Psoas muscle (tissue), 8 donors: ENCODE data around the gene SRD5A3. TPM values are rescaled to one million over a fixed set of nuclear protein-coding genes. Genes with fewer than 3 reads are reported as not detected.

ENCODE experiments used
- ATAC-seq, 4 donors: fragments of 200-7000 bp; cut with Tn5 transposase; one replicate each; pipeline ENCODE4 v1.9.1; 2020; ENCODE audit warnings: moderate library complexity in 3 of 4, mild to moderate bottlenecking in 2 of 4
- DNase-seq, 2 donors: peaks; one replicate each; pipeline ENCODE4 v3.0.0-alpha.2; 2020
- H3K27ac ChIP-seq: fragments of 200-600 bp; one replicate; pipeline ENCODE4 v1.8.0; 2022
- H3K27me3 ChIP-seq, 3 donors: fragments of 200-600 bp in 1 of 3; one replicate each; pipeline versions ENCODE4 v1.6.1 to v1.8.0; 2013 to 2022; ENCODE audit warnings: low read length in 2 of 3, mild to moderate bottlenecking in 2 of 3, moderate library complexity in 1 of 3; ENCODE audit not compliant: insufficient read depth in 3 of 3
- H3K36me3 ChIP-seq, 2 donors: fragments of 200-600 bp in 1 of 2; one replicate each; pipeline versions ENCODE4 v1.6.1 to v1.8.0; 2013 to 2022; ENCODE audit warnings: low read depth in 1 of 2, mild to moderate bottlenecking in 1 of 2, moderate library complexity in 1 of 2; ENCODE audit not compliant: insufficient read depth in 1 of 2
- H3K4me1 ChIP-seq: fragments of 200-600 bp; one replicate; pipeline ENCODE4 v1.8.0; 2022
- H3K4me3 ChIP-seq: fragments of 200-600 bp; one replicate; pipeline ENCODE4 v1.8.0; 2022; ENCODE audit warnings: mild to moderate bottlenecking
- H3K9me3 ChIP-seq: fragments of 200-600 bp; one replicate; pipeline ENCODE4 v1.8.0; 2022
- WGBS, 3 donors: extraction: QIAGEN DNeasy Blood & Tissue Kit; methylation state at CpG; one replicate each; pipeline versions ENCODE4 v1.1.6 to v1.1.7; 2013; 5-methylcytosine and 5-hydroxymethylcytosine counted together
- intact Hi-C, 2 donors: fragments of 100-400 bp; cut with DNase I; formaldehyde crosslinking; loops; one replicate each; pipeline versions ENCODE4 v1.11.0 to v1.14.2; 2022
- polyA plus RNA-seq, 3 donors: library from polyadenylated mRNA; stranded (reverse); fragments of 200-250 nt; gene quantifications; one replicate each; pipeline ENCODE4 v1.2.3, GENCODE V29; 2013
- total RNA-seq, 4 donors: library from RNA; stranded (reverse); fragmentation: NEBNext Ultra II Directional in 2 of 4; extraction: Animal tissue kit (Norgen Biotek cat#: 25700) in 2 of 4; gene quantifications; one replicate each; pipeline versions ENCODE4 v1.2.1 to v1.2.4, GENCODE V29; 2021 to 2023
- TF ChIP-seq, protein P1 (sequence below): fragments of 200-600 bp; IDR thresholded peaks from one replicate; pipeline ENCODE4 v1.8.0; 2022; ENCODE audit warnings: antibody characterized with exemption
- donor health status: healthy with polysubstance abuse.
- donor health status: DM: no; HTN: no; CAD: no; lungs with moderate emphysema.
- donor health status: Bipolar disorder and iron deficiency.
- donor health status: healthy.
- donor health status: DM: yes; HTN: yes; CAD: no.
- donor health status: DM: no; HTN: no; CAD: no.
- donor health status: DM: no; HTN: no; CAD: no.
- donor health status: DM: yes; HTN: yes; CAD: no.

SRD5A3 gene
- total and polyA plus RNA-seq, 7 donors: 2.1 to 8.6 (median 4.0) TPM

DNA sequence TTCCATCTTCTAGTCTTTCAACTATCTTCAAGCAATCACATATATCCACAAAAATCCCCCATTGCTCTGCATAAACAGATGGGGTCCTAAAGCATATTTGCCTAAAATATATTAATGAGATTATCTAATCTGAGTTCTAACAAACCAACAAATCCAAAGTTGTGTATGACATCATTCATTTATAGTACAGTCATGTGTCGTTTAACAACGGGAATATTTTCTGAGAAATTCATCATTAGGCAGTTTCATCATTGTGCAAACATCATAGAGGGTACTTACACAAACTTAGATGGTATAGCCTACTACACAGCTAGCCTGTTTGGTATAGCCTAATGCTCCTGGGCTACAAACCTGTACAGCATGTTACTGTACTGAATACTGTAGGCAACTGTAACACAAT, 38.0 kb upstream of the SRD5A3 start:
- DNase-seq (no peak), ATAC-seq (no peak)
- no peaks in the 10 kb centered on the region for H3K36me3 ChIP-seq
- intact Hi-C loops: no loop called here
- TF ChIP-seq, protein P1, sequence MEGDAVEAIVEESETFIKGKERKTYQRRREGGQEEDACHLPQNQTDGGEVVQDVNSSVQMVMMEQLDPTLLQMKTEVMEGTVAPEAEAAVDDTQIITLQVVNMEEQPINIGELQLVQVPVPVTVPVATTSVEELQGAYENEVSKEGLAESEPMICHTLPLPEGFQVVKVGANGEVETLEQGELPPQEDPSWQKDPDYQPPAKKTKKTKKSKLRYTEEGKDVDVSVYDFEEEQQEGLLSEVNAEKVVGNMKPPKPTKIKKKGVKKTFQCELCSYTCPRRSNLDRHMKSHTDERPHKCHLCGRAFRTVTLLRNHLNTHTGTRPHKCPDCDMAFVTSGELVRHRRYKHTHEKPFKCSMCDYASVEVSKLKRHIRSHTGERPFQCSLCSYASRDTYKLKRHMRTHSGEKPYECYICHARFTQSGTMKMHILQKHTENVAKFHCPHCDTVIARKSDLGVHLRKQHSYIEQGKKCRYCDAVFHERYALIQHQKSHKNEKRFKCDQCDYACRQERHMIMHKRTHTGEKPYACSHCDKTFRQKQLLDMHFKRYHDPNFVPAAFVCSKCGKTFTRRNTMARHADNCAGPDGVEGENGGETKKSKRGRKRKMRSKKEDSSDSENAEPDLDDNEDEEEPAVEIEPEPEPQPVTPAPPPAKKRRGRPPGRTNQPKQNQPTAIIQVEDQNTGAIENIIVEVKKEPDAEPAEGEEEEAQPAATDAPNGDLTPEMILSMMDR: no peak
- H3K9me3 ChIP-seq: no peaks in the 10 kb centered on the region
- no peaks in the 10 kb centered on the region for H3K27me3 ChIP-seq
- H3K4me1 ChIP-seq: no peaks in the 10 kb centered on the region
- no peak overlapping the region for H3K4me3 ChIP-seq
- no peak overlapping the region for H3K27ac ChIP-seq
- 89 to 94% (median 91%) methylated on average over 2 of the region's 2 CpGs for WGBS, 3 donors

DNA sequence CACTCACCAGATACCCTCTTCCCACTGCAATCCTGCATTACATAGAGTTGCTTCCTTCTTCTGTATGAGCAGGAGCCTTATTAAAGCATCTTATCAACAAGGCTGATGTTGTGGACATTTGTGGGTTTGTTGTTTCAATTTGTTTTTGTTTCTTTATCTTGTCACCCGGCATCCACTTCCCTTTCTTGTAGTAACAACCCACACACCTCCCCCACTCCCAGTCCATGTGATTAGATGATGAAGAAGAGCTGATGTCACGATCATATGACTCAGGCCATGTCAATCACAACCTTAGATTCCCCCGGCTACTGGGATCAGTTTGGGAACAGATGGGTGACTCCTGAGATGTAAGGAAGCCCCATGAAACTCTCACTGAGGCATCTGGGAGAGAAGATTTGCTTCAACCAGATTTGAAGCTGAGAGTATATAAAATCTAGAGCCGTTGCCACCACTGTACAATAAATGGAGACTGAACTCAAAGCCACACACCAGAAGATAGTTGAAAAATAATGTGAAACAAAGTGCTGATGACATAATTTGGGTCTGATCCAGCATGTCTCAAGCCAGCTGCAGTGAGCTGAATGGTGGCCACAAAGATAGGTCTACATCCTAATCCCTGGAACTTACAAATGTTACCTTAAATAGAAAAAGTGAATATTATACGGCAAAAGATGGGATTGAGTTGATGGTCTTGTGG, 34.1 kb upstream of the SRD5A3 start:
- H3K27ac ChIP-seq: no peak overlapping the region
- H3K4me3 ChIP-seq: no peak overlapping the region
- TF ChIP-seq, protein P1: no peak
- ATAC-seq (peak in 1 of 4 donors; percentile 36), DNase-seq (no peak)
- no peaks in the 10 kb centered on the region for H3K27me3 ChIP-seq
- H3K36me3 ChIP-seq: no peaks in the 10 kb centered on the region
- no peaks in the 10 kb centered on the region for H3K9me3 ChIP-seq
- WGBS, 3 donors: 52 to 57% (median 55%) methylated on average over 5 of the region's 5 CpGs
- intact Hi-C loops: loop anchor here in 1 of 2 donors (10.0 kb wide), 1 partner anchor 423 kb away; no protein-coding TSS in a partner anchor
- H3K4me1 ChIP-seq: no peaks in the 10 kb centered on the region

DNA sequence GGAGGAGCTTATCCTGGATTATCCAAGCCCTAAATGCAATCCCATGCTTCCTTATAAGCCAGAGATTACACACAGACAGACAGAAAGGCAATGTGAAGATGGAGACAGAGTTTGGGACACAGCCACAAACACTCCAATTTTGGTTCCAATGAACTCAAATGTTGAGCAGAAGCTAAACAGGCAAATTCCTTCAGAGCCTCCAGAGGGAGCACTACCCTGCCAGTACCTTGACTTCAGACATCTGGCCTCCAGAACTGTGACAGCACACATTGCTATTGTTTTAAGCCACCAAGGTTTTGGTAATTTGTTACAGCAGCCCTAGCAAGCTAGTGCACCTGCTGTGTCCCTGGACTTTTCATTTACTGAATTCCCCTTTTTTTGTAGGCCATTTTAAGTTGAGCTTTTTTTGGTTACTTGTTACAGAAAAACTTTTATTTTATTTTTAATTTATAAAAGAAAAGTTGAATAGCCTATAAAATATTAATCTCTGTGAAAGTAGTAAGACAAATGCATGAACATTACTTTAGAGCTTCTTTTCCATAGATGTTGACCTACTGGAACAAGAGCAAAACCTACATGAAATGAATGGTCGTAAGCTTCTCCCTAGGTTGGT, 33.4 kb upstream of the SRD5A3 start:
- ATAC-seq (peak; percentile 23 to 68 (median 64)), DNase-seq (no peak)
- H3K4me1 ChIP-seq: no peaks in the 10 kb centered on the region
- H3K9me3 ChIP-seq: no peaks in the 10 kb centered on the region
- H3K4me3 ChIP-seq: no peak overlapping the region
- H3K36me3 ChIP-seq: no peaks in the 10 kb centered on the region
- intact Hi-C loops: loop anchor here in 1 of 2 donors (10.0 kb wide), 1 partner anchor 422 kb away; no protein-coding TSS in a partner anchor
- WGBS, 3 donors: 85 to 93% (median 90%) methylated on average over 1 of the region's 1 CpG
- TF ChIP-seq, protein P1: peak; percentile 46
- H3K27me3 ChIP-seq: no peaks in the 10 kb centered on the region
- H3K27ac ChIP-seq: no peak overlapping the region

DNA sequence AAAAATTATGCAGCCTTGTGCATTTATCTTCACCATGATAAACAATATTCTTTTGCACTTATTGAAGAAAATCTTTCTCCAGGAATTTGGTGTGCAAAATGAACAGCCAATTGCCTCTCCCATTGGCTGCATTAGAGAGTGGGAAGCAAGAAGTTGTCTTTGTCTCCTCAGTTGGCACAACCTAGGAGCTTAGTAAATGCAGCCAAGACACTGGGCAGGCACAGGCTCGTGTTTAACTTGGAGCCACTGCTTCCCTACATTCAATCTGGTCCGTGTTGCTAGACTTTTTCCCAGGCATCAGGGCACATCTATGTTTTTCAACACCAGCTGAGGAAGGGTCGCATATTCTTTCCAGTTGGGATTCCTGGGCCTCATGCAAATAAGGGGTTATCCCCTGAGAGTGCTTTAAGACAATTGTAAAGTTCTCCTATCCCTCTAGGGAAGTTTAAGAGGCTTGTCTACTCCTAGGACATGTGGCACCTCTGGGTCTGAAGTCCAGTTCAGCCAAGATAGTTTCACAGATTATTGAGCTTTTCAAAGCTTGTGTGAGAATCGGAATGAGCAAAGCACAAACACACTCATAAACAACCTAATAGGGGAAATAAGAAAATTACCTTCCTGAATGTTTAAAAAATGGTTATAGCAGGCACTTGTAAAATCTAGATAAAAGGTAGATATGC, 31.8 kb upstream of the SRD5A3 start:
- ATAC-seq: no peak
- TF ChIP-seq, protein P1: no peak
- intact Hi-C loops: loop anchor here in 1 of 2 donors (10.0 kb wide), 1 partner anchor 421 kb away; no protein-coding TSS in a partner anchor

More for the DNA sequence above, 31.8 kb upstream of the SRD5A3 start:
- Histone ChIP-seq H3K27ac (no peak overlapping the region), H3K36me3 (no peaks in the 10 kb centered on the region), H3K27me3 (no peaks in the 10 kb centered on the region), H3K4me1 (no peaks in the 10 kb centered on the region), H3K9me3 (no peaks in the 10 kb centered on the region), H3K4me3 (no peak overlapping the region)
- WGBS, 3 donors: 23 to 32% (median 26%) methylated on average over 4 of the region's 4 CpGs
- no peak for DNase-seq
